GM10248 (cell line): ENCODE results near the gene PALM.
A peak's percentile ranks its signal among the peaks of the same experiment; 100 is the strongest.

ENCODE experiments used
- CTCF ChIA-PET: fragments of 300-600 bp; sonication (Branson Sonifier 250); formaldehyde crosslinking; extraction: SDS; loops from one replicate; lab custom pipeline; 2021; ENCODE audit warnings: antibody characterized with exemption; lab: Yijun Ruan, JAX
- POLR2A ChIA-PET: fragments of 350-650 bp; sonication (Branson Sonifier 250); formaldehyde crosslinking; extraction: SDS; loops from one replicate; lab custom pipeline; 2020; ENCODE audit warnings: antibody characterized with exemption; lab: Yijun Ruan, JAX
- DNase-seq: peaks from one replicate; pipeline ENCODE4 v3.0.0; 2012; ENCODE audit errors: extremely low spot score
- CTCF ChIP-seq: IDR thresholded peaks from 2 replicates; pipeline ENCODE4 v1.5.1; 2012; ENCODE audit warnings: mild to moderate bottlenecking, low read depth; ENCODE audit errors: extremely low read depth, missing control alignments, control extremely low read depth

PALM gene

DNA sequence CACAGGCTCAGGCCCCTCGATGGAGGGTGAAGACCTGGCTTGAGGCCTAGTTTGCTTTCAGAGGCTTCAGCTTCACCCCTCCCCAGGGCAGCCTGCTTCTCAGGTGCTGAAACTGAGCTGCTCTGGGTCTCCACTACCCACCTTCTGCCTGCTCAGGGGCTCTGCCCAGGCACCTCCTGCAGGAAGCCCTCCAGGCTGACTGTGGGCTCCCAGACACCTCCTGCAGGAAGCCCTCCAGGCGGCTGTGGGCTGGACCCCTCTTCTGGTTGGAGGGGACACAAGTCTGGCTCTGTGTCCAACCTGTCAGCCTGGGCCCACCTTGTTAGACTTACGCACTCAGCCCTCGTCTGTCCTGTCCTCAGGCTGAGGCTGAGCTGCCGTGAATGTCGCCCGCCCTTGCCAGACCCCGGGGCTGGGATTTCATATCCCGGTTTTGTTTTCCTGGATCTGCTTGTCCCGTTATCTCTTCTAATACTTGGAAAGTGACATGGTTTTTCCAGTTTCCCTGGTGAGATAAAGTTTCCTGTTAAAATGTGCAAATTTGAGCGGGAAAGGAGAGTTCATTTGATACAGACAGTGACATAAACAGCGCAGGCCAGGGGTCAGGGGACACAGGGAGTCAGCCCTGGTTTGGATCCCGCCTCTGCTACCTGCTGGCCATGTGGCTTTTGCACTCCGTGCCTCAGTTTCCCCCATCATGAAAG lies 21.4 kb downstream of the PALM start:
- no peak for DNase-seq
- CTCF ChIA-PET: interaction anchor here (1.1 to 1.2 kb wide), 2 partner anchors 8 to 49 kb away, joined by 3 read pairs; no protein-coding TSS in a partner anchor
- POLR2A ChIA-PET: interaction anchor here (0.6 kb wide), 1 partner anchor 445 kb away, joined by 9 read pairs; no protein-coding TSS in a partner anchor
- TF ChIP-seq CTCF: no peak

DNA sequence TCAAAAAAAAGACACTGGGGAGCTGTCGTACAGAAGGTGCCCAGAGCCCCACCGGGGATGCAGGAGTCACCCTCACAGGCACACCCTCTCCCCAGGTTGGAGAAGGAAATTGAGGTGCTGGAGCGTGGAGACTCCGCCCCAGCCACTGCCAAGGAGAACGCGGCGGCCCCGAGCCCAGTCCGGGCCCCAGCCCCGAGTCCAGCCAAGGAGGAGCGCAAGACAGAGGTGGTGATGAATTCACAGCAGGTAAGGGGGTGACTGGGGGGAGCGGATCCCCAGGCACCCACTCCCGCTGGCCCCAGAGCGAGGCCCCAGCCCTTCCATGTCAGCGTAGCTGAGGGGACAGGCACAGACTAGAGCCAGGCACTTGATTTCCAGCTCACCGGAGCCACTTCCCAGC lies 22.3 kb downstream of the PALM start:
- CTCF ChIA-PET: interaction anchor here (1.1 to 1.2 kb wide), 2 partner anchors 8 to 50 kb away, joined by 3 read pairs; no protein-coding TSS in a partner anchor
- no peak for TF ChIP-seq CTCF
- POLR2A ChIA-PET: no interaction called here
- DNase-seq: no peak

- no peak for DNase-seq
- no peak for TF ChIP-seq CTCF
- CTCF ChIA-PET: interaction anchor here (1.2 kb wide), 1 partner anchor 10 kb away, joined by 3 read pairs; no protein-coding TSS in a partner anchor
- POLR2A ChIA-PET: interaction anchor here (0.5 kb wide), 1 partner anchor 60 kb away, joined by 6 read pairs; no protein-coding TSS in a partner anchor
Measured at GRCh38 chr19:732148-733069, 23.7 kb downstream of the PALM start.

DNA sequence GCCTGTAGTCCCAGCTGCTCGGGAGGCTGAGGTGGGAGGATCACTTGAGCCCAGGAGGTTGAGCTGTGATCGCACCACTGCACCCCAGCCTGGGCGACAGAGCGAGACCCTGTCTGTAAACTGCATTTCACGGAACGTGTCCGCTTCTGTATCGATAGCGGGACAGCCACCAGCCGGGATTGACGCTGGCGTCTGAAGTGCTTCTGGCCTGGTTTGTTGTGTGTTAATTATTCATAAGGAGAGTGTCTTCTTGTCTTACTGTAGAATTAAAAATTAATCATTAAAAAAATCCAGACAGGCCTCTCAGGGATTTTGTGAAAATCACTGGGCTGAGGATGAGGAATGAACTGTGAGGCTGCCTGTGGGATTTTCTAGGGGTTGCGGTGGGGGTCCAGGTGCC lies 26.0 kb downstream of the PALM start:
- no peak for TF ChIP-seq CTCF
- POLR2A ChIA-PET: no interaction called here
- no peak for DNase-seq
- CTCF ChIA-PET: interaction anchor here (0.6 to 1.5 kb wide), 26 partner anchors 9 to 228 kb away, joined by 3 to 11 read pairs (median 3); partner anchors contain the start of gene RNF126

DNA sequence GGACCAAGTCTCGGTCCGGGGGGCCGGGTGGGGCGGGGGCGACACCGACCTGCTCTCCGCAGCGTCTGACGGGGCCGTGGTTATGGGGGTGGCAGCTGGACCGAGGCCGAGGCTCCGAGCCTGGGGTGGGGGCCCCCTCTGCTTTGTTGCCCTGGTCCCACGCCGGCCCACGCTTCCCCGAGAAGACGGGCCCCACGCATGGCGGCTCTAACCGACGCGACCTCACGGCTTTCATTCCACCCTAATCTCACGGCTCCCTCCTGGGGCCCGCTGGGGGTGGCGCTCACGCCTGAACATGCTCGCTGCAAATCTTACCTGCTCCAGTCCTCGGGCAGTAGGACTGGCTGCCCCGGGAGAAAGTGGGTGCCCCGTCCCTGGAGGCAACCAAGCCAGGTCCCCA lies 27.4 kb downstream of the PALM start:
- no peak for DNase-seq
- POLR2A ChIA-PET: no interaction called here
- no peak for TF ChIP-seq CTCF
- CTCF ChIA-PET: no interaction called here

GRCh38 chr19:737591-738093 lies 28.9 kb downstream of the PALM start:
- CTCF ChIA-PET: interaction anchor here (0.7 kb wide), 1 partner anchor 153 kb away, joined by 3 read pairs; no protein-coding TSS in a partner anchor
- POLR2A ChIA-PET: no interaction called here
- peak; percentile 53 for TF ChIP-seq CTCF
- DNase-seq: peak; percentile 81
